Stimulated activated CD4-positive, alpha-beta T cell treated with anti-CD3 and anti-CD28 coated beads, Interleukin-1b, Interleukin-23, amount 100 ng/mL, for 48 hours (primary cell): ENCODE data around the gene LAMB4.

Experiments used
- DNase-seq: peaks from one replicate; pipeline ENCODE4 v3.0.0-alpha.2; 2020

LAMB4 gene

GRCh38 chr7:108104324-108104723 lies 25.8 kb downstream of the LAMB4 start:
- no peak for DNase-seq

GRCh38 chr7:108103558-108104298 lies 26.4 kb downstream of the LAMB4 start:
- DNase-seq = no peak

GRCh38 chr7:108102671-108103312 lies 27.4 kb downstream of the LAMB4 start:
- DNase-seq = no peak

- DNase-seq = no peak
Observed at GRCh38 chr7:108101759-108102158, 28.4 kb downstream of the LAMB4 start.

- DNase-seq = no peak
Observed at GRCh38 chr7:108099713-108100112, 30.4 kb downstream of the LAMB4 start.

- DNase-seq = no peak
Observed at GRCh38 chr7:108097703-108098102, 32.5 kb downstream of the LAMB4 start.

GRCh38 chr7:108096996-108097395 lies 33.2 kb downstream of the LAMB4 start:
- DNase-seq = no peak

- DNase-seq = no peak
Observed at GRCh38 chr7:108094933-108095710, 35.0 kb downstream of the LAMB4 start.

GRCh38 chr7:108094346-108094745 lies 35.8 kb downstream of the LAMB4 start:
- DNase-seq = no peak

GRCh38 chr7:108093851-108094331 lies 36.3 kb downstream of the LAMB4 start:
- DNase-seq = no peak

- no peak for DNase-seq
Observed at GRCh38 chr7:108093341-108093740, 36.8 kb downstream of the LAMB4 start.

GRCh38 chr7:108091461-108091831 lies 38.7 kb downstream of the LAMB4 start:
- DNase-seq = no peak

- no peak for DNase-seq
Observed at GRCh38 chr7:108090791-108091460, 39.2 kb downstream of the LAMB4 start.

GRCh38 chr7:108089381-108089780 lies 40.8 kb downstream of the LAMB4 start:
- DNase-seq = no peak

GRCh38 chr7:108088729-108089128 lies 41.4 kb downstream of the LAMB4 start:
- no peak for DNase-seq

GRCh38 chr7:108087778-108088177 lies 42.4 kb downstream of the LAMB4 start:
- DNase-seq = no peak

GRCh38 chr7:108086962-108087361 lies 43.2 kb downstream of the LAMB4 start:
- DNase-seq = no peak

GRCh38 chr7:108086546-108086945 lies 43.6 kb downstream of the LAMB4 start:
- no peak for DNase-seq

GRCh38 chr7:108083980-108084379 lies 46.2 kb downstream of the LAMB4 start:
- no peak for DNase-seq

- no peak for DNase-seq
Observed at GRCh38 chr7:108079648-108080591, 50.2 kb downstream of the LAMB4 start.

- no peak for DNase-seq
Observed at GRCh38 chr7:108079276-108079647, 50.9 kb downstream of the LAMB4 start.

GRCh38 chr7:108078691-108079090 lies 51.5 kb downstream of the LAMB4 start:
- DNase-seq = no peak
